Activated naive CD4-positive, alpha-beta T cell treated with anti-CD3 and anti-CD28 coated beads, Interleukin-2, amount 10 ng/mL, durations not matched to agents 5 hours and 36 hours (primary cell): ENCODE results near the gene GOLGA8T. TPM values are rescaled to one million over a fixed set of nuclear protein-coding genes. Genes with fewer than 3 reads are reported as not detected.

Source experiments
- total RNA-seq, 2 experiments: library from RNA; stranded (reverse); gene quantifications; one replicate each; pipeline ENCODE4 v1.2.3, GENCODE V29; 2021

GOLGA8T gene
- under 1 TPM in 1 of 2 experiments, not detected in 1; 0.28 TPM for total RNA-seq

GRCh38 chr15:30134751-30135150, at the start of gene GOLGA8T:
Gene GOLGA8T (plus strand): TSS chr15:30135051. CDS start chr15:30135149, 98 bp downstream.

Other genes with a start within 250 kb of the GOLGA8T start
- not detected for gene GOLGA8J, start 52.1 kb upstream of the GOLGA8T start, total RNA-seq